GM19328 (cell line): ENCODE results near the gene RBMS3.

Experiments
- ATAC-seq: cut with Tn5 transposase; IDR thresholded peaks from one replicate; pipeline ENCODE4 v1.9.1; 2021; ENCODE audit warnings: mild to moderate bottlenecking, moderate library complexity; ENCODE audit not compliant: unreplicated experiment

Gene RBMS3

DNA sequence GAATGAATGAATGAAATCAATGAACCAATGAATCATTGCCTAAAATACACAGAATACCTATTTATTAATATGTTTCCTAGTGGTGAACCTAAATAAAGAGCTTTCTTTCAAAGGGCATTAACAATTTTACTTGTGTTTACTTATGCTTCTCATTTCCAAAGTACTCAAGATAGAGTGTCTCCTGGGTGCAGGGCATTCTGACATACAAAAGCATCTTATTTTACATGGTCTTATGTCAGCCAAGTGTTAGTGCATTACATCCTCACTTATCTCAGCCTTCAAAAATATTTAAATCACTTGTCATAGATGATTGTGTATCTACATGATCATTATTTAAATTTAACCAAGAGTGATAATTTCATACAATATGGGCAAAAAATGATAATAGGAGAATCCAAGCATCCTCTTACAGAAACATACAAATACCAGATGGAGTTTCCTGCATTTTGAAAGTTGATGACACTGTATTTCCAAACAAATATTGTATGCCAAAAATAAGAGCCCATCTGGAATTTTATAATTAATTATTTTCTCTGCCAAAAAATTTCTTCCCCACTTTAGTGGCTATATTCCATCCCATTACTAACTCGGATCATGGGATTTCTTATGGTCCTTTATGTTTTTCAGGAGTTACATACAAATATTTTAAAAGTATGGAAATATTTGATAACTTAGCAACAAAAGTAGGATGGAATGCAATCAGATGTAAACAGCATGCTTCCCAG, 279.0 kb downstream of the RBMS3 start:
- no peak for ATAC-seq

DNA sequence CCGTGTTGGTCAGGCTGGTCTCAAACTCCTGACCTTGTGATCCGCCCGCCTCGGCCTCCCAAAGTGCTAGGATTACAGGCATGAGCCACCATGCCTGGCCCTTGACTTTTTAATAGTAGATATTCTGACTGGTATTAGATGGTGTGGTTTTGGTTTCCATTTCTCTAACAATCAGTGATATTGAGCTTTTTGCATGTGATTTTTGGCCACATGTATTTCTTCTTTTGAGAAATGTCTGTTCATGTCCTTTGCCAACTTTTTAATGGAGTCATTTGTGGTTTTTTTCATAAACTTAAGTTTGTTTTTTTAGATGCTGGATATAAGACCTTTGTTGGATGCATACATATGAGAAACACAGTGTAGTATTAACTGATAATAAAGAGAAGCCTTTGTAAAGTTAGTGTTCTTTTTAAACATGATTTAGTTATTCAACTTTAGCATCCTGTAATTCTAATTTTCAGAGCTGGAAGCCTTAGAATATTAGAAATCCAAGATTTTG, 280.8 kb downstream of the RBMS3 start:
- no peak for ATAC-seq

DNA sequence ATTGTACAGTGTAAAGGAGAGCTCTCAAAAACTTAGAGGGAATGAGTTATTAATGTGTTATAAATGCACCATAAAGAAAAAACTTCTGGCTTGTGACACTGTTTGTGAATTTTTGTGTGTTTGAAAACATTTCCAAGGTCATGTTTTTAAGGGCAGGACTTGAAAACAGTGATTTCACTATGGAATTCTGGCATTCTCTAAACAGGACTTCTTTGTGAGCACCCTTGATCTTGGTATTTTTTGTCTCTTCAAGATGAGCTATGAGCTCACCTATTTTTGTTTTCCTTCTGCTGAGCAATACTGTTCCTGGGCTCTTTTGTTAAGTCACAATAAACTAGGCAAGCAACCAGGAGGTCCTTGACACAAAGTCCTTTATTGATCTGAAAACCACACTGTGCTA, 284.4 kb downstream of the RBMS3 start:
- ATAC-seq = no peak

DNA sequence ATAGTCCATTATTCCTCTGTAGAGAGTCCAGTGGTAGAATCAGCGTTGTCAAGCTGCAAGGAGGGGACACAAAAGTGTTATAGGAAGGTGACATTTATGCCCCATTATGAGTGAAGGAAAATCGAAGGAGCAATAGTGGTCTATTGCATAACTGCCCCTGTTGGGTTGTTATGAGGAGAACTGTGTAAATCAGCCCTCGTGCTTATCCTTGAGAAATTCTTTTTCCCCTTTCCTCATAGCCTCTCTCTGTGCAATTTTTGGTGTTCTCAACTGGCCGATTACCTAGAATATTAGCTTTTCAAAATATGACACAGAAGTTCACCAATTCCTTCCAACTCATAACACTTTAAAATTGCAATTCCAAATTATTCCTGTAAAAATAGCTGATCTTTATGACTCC, 286.6 kb downstream of the RBMS3 start:
- ATAC-seq = no peak

DNA sequence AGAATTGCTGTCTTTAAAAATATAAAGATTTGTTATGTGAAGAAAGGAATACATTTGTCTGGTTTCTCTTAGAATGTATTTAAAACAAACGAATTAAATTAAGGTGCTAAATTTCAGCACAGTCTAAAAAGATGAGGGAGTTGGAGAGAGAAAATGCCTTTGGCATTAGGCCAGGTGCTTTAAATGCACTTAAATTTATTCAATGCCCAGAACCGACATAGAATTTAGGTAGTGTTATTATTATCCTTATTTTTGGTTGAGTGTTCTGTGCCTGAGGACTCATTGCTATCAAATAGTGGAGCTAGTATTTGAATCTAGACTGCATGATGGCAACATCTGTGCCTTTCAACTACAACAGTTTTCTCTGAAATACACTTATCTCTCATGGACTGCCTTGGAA, 287.5 kb downstream of the RBMS3 start:
- no peak for ATAC-seq

DNA sequence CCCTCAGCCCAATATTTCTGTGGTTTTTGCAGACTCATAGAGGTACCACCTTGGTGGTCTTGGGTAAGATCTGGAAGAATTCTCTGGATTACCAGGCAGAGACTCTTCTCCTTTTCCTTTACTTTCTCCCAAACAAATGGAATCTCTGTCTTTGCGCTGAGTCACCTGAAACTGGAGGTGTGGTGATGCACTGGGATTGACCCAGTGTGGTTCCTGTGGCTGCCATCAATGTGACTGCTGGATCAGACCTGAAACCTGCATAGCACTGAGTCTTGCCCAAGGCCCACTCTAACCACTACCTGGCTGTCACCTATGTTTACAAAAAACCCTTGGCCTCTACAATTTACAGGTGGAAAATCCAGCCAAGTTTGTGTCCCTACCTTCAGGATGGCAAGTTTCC, 295.3 kb downstream of the RBMS3 start:
- ATAC-seq = no peak

DNA sequence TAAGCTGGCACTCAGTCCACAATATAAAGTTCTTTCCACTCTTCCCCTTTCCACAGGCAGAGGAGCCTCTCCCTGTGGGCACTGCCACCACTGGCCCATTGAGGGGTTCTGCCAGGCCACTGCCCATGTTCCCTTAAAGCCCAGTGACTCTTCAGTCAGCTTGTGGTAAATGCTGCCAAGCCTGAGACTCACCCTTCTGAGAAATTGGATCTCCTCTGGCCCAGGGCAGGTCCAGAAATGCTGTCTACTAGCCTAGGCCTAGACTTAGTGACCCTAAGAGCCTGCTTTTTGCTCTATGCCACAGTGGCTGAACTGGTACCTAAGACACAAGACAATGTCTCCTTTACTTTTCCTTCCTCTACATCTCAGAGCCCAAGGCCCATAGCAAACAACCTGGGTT, 295.8 kb downstream of the RBMS3 start:
- no peak for ATAC-seq

DNA sequence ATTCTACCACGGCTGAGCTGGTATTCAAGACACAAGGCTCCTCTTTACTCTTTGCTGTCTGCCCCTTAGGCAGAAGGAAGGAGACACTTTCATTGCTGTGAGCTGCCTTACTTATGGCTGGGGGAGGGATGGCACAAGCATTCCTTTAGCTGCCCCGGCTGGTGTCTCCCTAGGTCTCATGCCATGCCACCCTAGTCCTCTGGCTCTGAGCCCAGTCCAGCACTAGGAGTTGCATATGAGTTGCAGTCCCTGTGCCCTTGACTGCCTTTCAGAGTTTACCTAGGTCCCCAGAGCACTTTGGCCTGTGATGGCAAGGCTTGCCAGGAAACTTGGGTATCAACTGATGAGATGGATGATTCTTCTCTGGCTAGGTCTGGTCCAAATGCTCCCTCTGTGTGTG, 296.4 kb downstream of the RBMS3 start:
- no peak for ATAC-seq

DNA sequence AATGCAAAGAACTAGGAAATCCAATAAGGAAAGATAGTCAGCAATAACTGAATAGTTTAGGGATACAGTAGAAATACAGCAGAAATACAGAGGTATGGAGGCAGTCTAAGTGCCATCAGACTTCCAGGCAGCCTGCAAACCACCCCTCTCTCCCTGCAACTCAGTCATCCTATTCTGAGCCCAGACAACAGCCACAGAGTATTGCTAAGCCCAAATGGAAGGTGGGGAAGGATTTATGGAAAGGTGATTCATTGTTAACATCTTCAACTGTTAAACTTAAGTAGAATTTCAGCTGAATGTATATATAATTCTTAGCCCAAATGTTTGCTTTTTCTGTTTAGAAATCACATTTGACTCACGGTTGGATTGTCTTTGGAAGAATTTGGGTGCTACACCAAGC, 300.4 kb downstream of the RBMS3 start:
- ATAC-seq = no peak

DNA sequence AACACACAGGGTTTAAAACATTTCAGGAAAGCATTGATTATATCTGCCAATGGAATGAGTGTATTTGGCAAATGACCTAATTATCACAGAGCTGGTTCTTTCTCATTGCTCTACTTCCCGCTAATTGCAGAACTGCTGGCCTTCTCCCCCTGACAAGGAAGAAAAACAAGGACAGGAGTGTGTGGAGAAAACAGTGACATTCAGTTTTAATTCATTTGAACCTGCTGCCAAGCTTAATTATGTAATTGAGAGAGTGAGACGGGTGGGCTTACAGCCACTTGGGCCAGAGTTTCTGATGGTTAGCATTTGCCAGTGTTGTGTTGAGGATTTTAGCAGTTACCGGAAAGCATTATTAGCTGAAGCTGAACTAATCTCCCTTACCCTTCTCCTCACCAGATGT, 301.4 kb downstream of the RBMS3 start:
- no peak for ATAC-seq

DNA sequence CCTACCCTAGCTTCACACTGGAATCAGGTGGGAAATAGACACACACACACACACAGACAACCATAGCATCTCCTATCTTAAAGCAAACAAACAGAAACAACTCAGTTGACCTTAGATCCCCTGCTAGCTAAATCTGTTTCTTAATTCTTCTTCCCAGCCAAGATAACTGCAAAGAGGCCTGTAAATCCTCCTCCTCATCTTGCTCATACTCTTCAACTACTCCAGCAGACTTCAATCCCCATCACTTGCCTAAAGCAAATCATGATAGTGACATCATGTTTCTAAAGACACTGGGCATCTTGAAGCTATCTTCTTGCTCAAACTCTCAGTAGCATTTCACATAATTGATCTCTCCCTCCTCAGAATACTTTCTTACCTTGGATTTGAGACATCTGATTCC, 303.0 kb downstream of the RBMS3 start:
- ATAC-seq = no peak

DNA sequence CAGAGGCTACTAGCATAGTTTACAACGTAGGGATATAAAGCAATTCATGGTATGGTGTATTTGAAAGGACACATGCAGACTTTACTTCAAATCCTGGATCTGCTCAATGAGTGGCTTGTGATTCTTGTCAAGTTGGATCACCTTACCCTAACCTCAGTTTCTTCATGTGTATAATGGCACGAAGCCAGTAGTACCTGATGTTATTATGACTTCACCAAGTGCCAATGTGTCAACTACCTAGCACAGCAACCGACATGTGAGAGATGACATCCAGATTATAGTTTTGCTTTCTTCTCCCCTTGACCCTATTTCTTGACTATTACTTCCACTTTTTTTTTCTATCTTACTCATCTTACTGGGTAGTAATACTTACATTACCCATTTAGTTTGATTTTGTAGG, 304.5 kb downstream of the RBMS3 start:
- ATAC-seq = no peak

DNA sequence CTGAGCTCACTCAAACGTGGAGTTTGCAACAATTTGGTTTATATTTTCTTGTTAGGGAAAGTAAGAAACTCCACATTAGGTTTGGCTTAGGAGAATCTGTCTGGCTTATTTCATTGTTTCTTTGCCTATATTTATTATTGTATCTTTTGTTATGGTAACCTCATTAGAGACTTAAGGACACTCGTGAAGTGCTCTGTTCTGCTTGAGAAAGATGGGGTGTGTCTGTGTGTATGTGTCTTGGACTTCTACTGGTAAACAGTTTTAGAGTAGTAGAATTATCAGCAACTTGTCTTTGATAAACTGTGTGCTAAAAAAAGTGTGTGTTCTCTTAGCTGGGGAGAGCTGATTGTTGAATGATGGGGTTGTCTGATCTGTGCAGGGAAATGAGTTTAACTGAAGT, 306.5 kb downstream of the RBMS3 start:
- no peak for ATAC-seq

DNA sequence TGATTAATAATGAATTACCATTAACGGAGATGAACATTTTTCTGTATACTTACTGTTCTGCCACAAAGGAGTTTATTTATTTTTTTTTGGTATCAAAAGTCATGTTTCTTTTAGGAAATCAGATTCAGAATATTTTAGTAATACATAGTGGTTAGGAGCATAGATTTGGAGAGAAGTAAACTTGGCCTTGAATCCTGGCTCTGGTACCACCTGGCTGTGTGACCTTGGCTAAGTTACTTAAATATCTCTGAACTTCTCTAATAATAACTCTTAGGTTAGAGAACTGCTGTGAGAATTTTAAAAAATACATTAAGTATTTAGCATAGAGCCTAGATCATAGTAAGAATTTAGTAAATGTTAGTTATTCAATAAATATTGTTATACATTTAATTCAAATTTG, 309.1 kb downstream of the RBMS3 start:
- no peak for ATAC-seq

DNA sequence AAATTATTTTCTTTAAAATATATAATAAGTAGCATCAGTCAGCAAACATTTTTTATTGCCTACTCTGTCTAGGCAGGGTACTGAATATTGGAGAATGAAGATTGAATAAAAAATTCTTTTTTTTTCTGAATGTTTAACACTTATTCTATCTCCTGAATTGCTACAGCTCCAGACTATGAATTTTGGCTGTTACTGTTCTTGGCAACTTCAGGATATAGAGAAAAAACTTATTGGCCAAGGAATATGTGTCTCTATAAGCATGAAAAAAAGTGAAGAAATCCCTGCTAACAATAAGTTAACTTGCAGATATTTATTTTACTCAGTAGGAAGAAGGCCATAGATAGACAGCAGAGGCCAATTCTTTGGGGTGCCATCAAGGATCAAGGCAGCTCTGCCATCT, 309.6 kb downstream of the RBMS3 start:
- ATAC-seq = no peak

DNA sequence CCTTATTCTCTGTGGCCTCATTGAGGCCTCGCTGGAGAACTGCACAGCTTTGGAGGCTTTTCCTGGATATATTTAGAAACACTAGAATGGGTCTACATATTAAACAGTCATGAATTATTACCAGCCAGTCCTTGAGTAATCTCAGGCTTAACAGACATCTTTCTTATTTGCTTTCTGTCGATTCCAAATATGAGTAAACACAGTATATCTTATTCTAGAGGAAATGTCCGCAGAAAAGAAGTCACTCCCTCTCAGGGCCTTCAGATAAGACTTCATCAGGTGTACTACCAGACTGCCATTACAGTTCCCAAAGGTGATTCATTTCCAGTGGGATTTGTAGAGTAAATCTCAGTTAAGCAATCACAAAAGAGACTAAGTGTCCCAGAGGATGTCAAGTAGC, 310.7 kb downstream of the RBMS3 start:
- ATAC-seq = no peak

DNA sequence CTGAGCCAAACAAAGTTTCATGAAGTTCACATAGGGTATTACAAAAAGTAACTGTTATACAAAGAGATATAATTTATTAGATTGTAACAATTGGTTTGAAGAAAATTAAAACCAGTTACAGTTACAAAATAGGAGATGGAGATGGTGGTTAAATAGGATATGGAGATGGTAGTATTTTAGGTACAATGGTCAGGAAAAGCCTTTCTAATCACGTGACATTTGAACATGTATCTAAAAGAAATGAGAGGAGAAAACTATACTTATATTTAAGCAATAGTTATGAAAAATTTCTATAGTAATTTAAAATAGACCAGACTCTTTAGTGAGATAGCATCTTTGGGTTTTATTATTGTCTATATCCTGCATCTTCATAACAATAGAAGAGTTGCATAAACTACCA, 312.9 kb downstream of the RBMS3 start:
- ATAC-seq = no peak

DNA sequence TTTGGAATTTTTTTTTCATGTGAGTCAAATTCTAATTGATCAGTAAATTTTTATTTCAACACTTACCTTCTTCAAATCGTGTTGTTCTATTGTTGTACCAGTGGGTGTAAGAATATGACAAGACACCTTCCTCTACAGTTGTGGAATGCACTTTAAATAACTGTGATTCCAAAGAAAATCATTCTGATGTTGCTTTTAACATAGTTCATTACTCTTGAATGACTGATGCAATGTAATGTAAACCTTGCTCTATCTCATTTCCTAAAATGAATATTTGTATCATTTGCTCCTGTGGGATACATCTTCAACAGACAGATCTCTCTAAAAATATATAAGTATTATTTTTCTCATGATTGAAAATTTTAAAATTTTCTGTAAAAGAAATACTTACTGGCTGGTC, 313.4 kb downstream of the RBMS3 start:
- ATAC-seq = no peak

DNA sequence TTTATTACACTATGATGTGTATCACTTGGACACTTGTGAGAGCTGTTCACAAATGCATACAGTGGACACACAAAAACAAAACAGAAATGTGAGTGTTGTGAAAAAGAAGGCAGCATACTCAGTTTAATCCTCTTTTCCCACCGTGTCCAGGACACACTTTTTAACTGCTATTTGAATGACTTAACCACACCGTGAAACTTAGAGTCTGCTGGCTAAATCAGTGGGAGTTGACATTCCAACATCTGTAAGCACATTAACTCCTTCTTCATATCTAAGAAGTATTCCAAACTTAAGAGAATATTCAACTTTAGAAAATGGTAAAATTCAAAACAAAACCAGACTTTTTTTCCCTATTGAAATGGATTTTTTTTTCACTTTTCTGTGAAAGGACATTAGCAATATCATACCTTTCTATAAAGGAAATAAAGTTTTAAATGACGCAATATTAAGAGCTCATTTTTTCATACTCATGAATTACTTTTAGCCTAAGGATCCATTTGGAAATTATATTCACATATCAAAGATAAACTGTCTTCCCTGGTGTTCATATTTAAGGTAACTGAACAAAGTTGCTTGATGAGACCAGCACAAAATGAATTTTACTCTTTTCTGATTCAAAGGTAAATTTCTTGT, 316.6 kb downstream of the RBMS3 start:
- ATAC-seq = no peak

DNA sequence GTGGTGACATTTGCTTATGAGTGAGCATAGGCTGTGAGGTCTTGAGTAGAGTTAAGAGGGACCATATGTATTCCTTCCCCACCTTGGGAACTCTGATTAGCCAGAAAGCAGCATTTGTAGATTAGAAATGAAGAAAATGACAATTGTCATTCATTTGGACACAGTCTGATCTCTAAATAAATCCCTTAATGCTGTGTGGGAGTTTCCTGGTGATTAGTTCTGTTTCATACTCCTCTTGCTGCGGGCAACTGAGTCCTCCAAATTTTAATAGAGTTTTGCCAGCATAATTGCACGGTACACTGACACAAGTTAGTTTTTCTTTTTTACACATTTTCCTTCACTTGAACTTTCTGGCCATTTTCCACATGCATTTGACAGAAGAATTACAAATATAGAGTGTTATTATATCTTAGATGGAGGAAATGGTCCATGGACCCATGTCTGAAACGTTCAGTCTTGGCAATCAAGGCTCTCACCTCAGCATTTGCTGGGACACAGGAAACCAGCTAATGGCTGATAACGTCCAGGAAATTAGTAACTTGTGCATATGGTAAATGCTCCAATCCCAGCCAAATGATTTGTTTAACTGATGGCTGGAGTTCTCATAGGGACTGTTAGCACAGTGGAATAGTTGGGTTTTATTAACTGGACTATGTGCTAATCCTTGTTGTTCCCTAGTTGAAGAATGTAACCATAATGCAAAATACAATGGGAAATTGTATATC, 321.2 kb downstream of the RBMS3 start:
- ATAC-seq = no peak

DNA sequence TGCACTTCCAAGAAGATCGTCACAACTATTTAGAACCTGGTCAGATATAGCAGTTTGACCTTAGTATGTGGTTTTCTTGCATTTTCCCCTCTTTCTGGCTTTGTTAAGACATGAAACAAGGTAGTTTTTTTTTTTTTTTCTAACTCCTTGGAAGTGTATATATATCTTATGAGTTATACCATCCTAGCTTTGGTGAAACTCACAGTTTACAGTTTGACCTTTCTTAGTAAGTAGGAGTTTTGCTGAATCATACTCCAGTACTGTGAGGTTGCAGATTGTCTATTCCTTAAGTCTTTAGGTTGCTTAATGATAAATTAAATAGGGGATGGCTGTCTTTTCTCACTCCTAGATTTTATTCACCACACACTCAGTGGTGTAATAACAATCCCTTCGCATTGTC, 325.0 kb downstream of the RBMS3 start:
- no peak for ATAC-seq

DNA sequence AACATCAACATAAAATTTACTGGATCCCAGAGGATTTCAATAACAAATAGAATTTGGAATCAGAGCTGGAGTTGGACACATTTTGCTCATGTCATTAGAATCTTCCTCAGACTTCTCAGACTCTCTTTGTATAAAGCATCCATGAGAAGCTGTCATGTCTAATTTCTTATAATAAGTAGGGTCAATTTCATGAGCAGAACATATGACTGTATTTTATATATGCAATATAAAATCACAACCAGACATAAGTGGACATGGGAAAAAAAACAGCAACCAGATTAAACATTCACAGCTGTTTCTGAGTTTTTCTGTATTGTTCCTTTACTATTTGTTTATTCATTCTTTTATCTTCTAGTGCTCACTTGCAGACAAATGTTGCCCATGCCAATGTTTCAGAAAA, 325.5 kb downstream of the RBMS3 start:
- ATAC-seq = no peak
